DMS53 treated with DMSO at 0.1 percent for 48 hours (cell line): ENCODE data around the gene AMIGO2.
"Not testable (repeated sequence)": the region's sequence is repeated elsewhere in the genome, so short reads cannot be mapped to it uniquely, and the experiment has no call there.

Experiments
- DNase-seq: peaks from one replicate; lab custom pipeline; 2025; ENCODE audit not compliant: unreplicated experiment; lab: John Stamatoyannopoulos, UW

AMIGO2 gene

GRCh38 chr12:47075192-47076084, 4.3 kb downstream of the AMIGO2 start:
- DNase-seq = no peak

- no peak for DNase-seq
These were observed 5.0 kb downstream of the AMIGO2 start for GRCh38 chr12:47074757-47075156.

- no peak for DNase-seq
These were observed 5.8 kb downstream of the AMIGO2 start for GRCh38 chr12:47073951-47074350.

- peak; percentile 95 for DNase-seq
These were observed 8.4 kb downstream of the AMIGO2 start for GRCh38 chr12:47071241-47071852.

- no peak for DNase-seq
These were observed 9.4 kb downstream of the AMIGO2 start for GRCh38 chr12:47070310-47070709.

GRCh38 chr12:47068539-47068938, 11.2 kb downstream of the AMIGO2 start:
- no peak for DNase-seq

GRCh38 chr12:47067771-47068431, 11.9 kb downstream of the AMIGO2 start:
- no peak for DNase-seq

- no peak for DNase-seq
These were observed 12.6 kb downstream of the AMIGO2 start for GRCh38 chr12:47067176-47067575.

GRCh38 chr12:47066278-47067025, 13.3 kb downstream of the AMIGO2 start:
- DNase-seq = no peak

- DNase-seq = no peak
These were observed 14.2 kb downstream of the AMIGO2 start for GRCh38 chr12:47065546-47065945.

GRCh38 chr12:47058640-47059039, 21.1 kb downstream of the AMIGO2 start:
- not testable (repeated sequence) for DNase-seq

- DNase-seq = not testable (repeated sequence)
These were observed 22.8 kb downstream of the AMIGO2 start for GRCh38 chr12:47056944-47057343.

- DNase-seq = not testable (repeated sequence)
These were observed 23.9 kb downstream of the AMIGO2 start for GRCh38 chr12:47055856-47056255.

GRCh38 chr12:47054659-47055058, 25.1 kb downstream of the AMIGO2 start:
- DNase-seq = no peak

- no peak for DNase-seq
These were observed 25.8 kb downstream of the AMIGO2 start for GRCh38 chr12:47053961-47054360.

GRCh38 chr12:47052274-47052673, 27.5 kb downstream of the AMIGO2 start:
- no peak for DNase-seq

GRCh38 chr12:47051291-47051690, 28.5 kb downstream of the AMIGO2 start:
- DNase-seq = not testable (repeated sequence)

- DNase-seq = no peak
These were observed 31.2 kb downstream of the AMIGO2 start for GRCh38 chr12:47048541-47048940.

GRCh38 chr12:47041327-47041726, 38.4 kb downstream of the AMIGO2 start:
- no peak for DNase-seq

- no peak for DNase-seq
These were observed 40.0 kb downstream of the AMIGO2 start for GRCh38 chr12:47039756-47040155.

- peak; percentile 45 for DNase-seq
These were observed 40.7 kb downstream of the AMIGO2 start for GRCh38 chr12:47039079-47039478.
